Measurements from ENCODE around the gene CACNA1S. TPM values are rescaled to one million over a fixed set of nuclear protein-coding genes. Genes with fewer than 3 reads are reported as not detected.

CACNA1S gene
- total and polyA plus RNA-seq, 2 of the 13 experiments (the other 11 are each of a cell fraction or from before 2014, with no cell fraction given), result not detected

GRCh38 chr1:201096041-201096461 lies 16.2 kb downstream of the CACNA1S start:
- no peak overlapping the region for H3K4me2 ChIP-seq (ENCODE audit: low read depth, low read length)
- H3K4me1 ChIP-seq (ENCODE audit: insufficient read depth, low read length), result no peaks in the 10 kb centered on the region
- no peaks in the 10 kb centered on the region for H4K20me1 ChIP-seq (ENCODE audit: insufficient read depth, low read length)
- DNase-seq (ENCODE audit: low spot score) (no peak), ATAC-seq (no peak), FAIRE-seq (no peak)
- H3K4me3 ChIP-seq (replicated peaks in 1 of 3; ENCODE audit: insufficient read depth in 1 of 3, low read depth in 2 of 3, low read length in 3 of 3), result no peak overlapping the region
- H2AFZ ChIP-seq (ENCODE audit: low read length), result no peak overlapping the region
- H3K27me3 ChIP-seq (ENCODE audit: control insufficient read depth in 1 of 2, insufficient read depth in 2 of 2, low read length in 2 of 2), result peaks cover 3 to 70% of the 10 kb centered on the region in 2 experiments; a peak in 4 of 5 replicates
- no TSS peak for BruUV-seq (replicated peaks)
- H3K27ac ChIP-seq (ENCODE audit: extremely low read length, insufficient read depth, low read length), result no peak overlapping the region
- H3K36me3 ChIP-seq (replicated peaks in 1 of 2; ENCODE audit: control insufficient read depth in 1 of 2, insufficient read depth in 2 of 2, low read length in 2 of 2), result no peaks in the 10 kb centered on the region
- no peak overlapping the region for H3K9ac ChIP-seq (ENCODE audit: insufficient read depth, low read depth, low read length)
- ChIA-PET CTCF (ENCODE audit: low intra/inter-chr PET ratio, low total read pairs) (no interaction called here), POLR2A (no interaction called here)
- 28% methylated on average over 5 of the region's 5 CpGs for WGBS (ENCODE audit: low lambda C conversion rate)
- intact Hi-C loops (cut with micrococcal nuclease; ENCODE audit: unreplicated experiment), result no loop called here
- no peaks in the 10 kb centered on the region for H3K79me2 ChIP-seq (ENCODE audit: insufficient read depth, low read length)
- in situ Hi-C loops (cut with HindIII; ENCODE audit: extremely low pct_ligation_motif_present, low pct_unique_long_range_greater_than_20kb), result no loop called here
- no peaks in the 10 kb centered on the region for H3K9me3 ChIP-seq (ENCODE audit: low read length)
- TF ChIP-seq GFI1 (CRISPR knock-in tag; IDR thresholded peaks at IDR 0.05; ENCODE audit: borderline replicate concordance), result no peak

GRCh38 chr1:201095581-201095980 lies 16.6 kb downstream of the CACNA1S start:
- in situ Hi-C loops (cut with HindIII; ENCODE audit: extremely low pct_ligation_motif_present, low pct_unique_long_range_greater_than_20kb), result no loop called here
- H3K4me1 ChIP-seq (ENCODE audit: insufficient read depth, low read length), result no peaks in the 10 kb centered on the region
- no peak overlapping the region for H3K4me2 ChIP-seq (ENCODE audit: low read depth, low read length)
- ATAC-seq, result no peak
- H3K9ac ChIP-seq (ENCODE audit: insufficient read depth, low read depth, low read length), result no peak overlapping the region
- no peaks in the 10 kb centered on the region for H3K9me3 ChIP-seq (ENCODE audit: low read length)
- ChIA-PET CTCF (ENCODE audit: low intra/inter-chr PET ratio, low total read pairs) (no interaction called here), POLR2A (no interaction called here)
- no peak for TF ChIP-seq ZNF772 (CRISPR knock-in tag; IDR thresholded peaks at IDR 0.05)
- DNase-seq (ENCODE audit: low spot score), result no peak
- H4K20me1 ChIP-seq (ENCODE audit: insufficient read depth, low read length), result no peaks in the 10 kb centered on the region
- no peaks in the 10 kb centered on the region for H3K36me3 ChIP-seq (replicated peaks in 1 of 2; ENCODE audit: control insufficient read depth in 1 of 2, insufficient read depth in 2 of 2, low read length in 2 of 2)
- no peak for FAIRE-seq
- H3K27me3 ChIP-seq (ENCODE audit: control insufficient read depth in 1 of 2, insufficient read depth in 2 of 2, low read length in 2 of 2), result peaks cover 3 to 67% of the 10 kb centered on the region in 2 experiments; a peak in 4 of 5 replicates
- no peaks in the 10 kb centered on the region for H3K79me2 ChIP-seq (ENCODE audit: insufficient read depth, low read length)
- intact Hi-C loops (cut with micrococcal nuclease; ENCODE audit: unreplicated experiment), result no loop called here
- H3K4me3 ChIP-seq (replicated peaks in 1 of 3; ENCODE audit: insufficient read depth in 1 of 3, low read depth in 2 of 3, low read length in 3 of 3), result no peak overlapping the region
- no peak overlapping the region for H2AFZ ChIP-seq (ENCODE audit: low read length)
- H3K27ac ChIP-seq (ENCODE audit: extremely low read length, insufficient read depth, low read length), result no peak overlapping the region
- 13% methylated on average over 2 of the region's 2 CpGs for WGBS (ENCODE audit: low lambda C conversion rate)
- no TSS peak for BruUV-seq (replicated peaks)

- H4K20me1 ChIP-seq (ENCODE audit: insufficient read depth, low read length), result no peaks in the 10 kb centered on the region
- no peak overlapping the region for H2AFZ ChIP-seq (ENCODE audit: low read length)
- DNase-seq (ENCODE audit: low spot score) (no peak), FAIRE-seq (no peak), ATAC-seq (no peak)
- BruUV-seq (replicated peaks), result no TSS peak
- H3K4me3 ChIP-seq (replicated peaks in 1 of 3; ENCODE audit: insufficient read depth in 1 of 3, low read depth in 2 of 3, low read length in 3 of 3), result no peak overlapping the region
- no peaks in the 10 kb centered on the region for H3K79me2 ChIP-seq (ENCODE audit: insufficient read depth, low read length)
- ChIA-PET POLR2A (no interaction called here), CTCF (ENCODE audit: low intra/inter-chr PET ratio, low total read pairs) (no interaction called here)
- WGBS (ENCODE audit: low lambda C conversion rate), result 13% methylated on average over 4 of the region's 4 CpGs
- H3K27me3 ChIP-seq (ENCODE audit: control insufficient read depth in 1 of 2, insufficient read depth in 2 of 2, low read length in 2 of 2), result peaks cover 5 to 62% of the 10 kb centered on the region in 2 experiments
- no peaks in the 10 kb centered on the region for H3K4me1 ChIP-seq (ENCODE audit: insufficient read depth, low read length)
- no peaks in the 10 kb centered on the region for H3K9me3 ChIP-seq (ENCODE audit: low read length)
- in situ Hi-C loops (cut with HindIII; ENCODE audit: extremely low pct_ligation_motif_present, low pct_unique_long_range_greater_than_20kb) (no loop called here), intact Hi-C loops (cut with micrococcal nuclease; ENCODE audit: unreplicated experiment) (no loop called here)
- H3K4me2 ChIP-seq (ENCODE audit: low read depth, low read length), result no peak overlapping the region
- no peak for TF ChIP-seq HOXA5 (CRISPR knock-in tag; IDR thresholded peaks at IDR 0.05)
- no peak for TF ChIP-seq POLR2AphosphoS5 (IDR thresholded peaks at IDR 0.05; ENCODE audit: low read depth, low read length)
- TF ChIP-seq MIXL1 (CRISPR knock-in tag; IDR thresholded peaks at IDR 0.05), result no peak
- TF ChIP-seq ZNF496 (CRISPR knock-in tag; IDR thresholded peaks at IDR 0.05; ENCODE audit: insufficient replicate concordance), result no peak
- no peak for TF ChIP-seq HNRNPK (IDR thresholded peaks at IDR 0.05; ENCODE audit: low read depth, low read length, poor library complexity, severe bottlenecking)
- no peak overlapping the region for H3K9ac ChIP-seq (ENCODE audit: insufficient read depth, low read depth, low read length)
- H3K27ac ChIP-seq (ENCODE audit: extremely low read length, insufficient read depth, low read length), result no peak overlapping the region
- H3K36me3 ChIP-seq (replicated peaks in 1 of 2; ENCODE audit: control insufficient read depth in 1 of 2, insufficient read depth in 2 of 2, low read length in 2 of 2), result no peaks in the 10 kb centered on the region
Observed at GRCh38 chr1:201094832-201095231, 17.4 kb downstream of the CACNA1S start.
